Measurements from ENCODE around the gene PCDH10. TPM values are rescaled to one million over a fixed set of nuclear protein-coding genes. Genes with fewer than 3 reads are reported as not detected.

PCDH10 gene
- total RNA-seq, 1 experiment from 2014 or later = not detected

DNA sequence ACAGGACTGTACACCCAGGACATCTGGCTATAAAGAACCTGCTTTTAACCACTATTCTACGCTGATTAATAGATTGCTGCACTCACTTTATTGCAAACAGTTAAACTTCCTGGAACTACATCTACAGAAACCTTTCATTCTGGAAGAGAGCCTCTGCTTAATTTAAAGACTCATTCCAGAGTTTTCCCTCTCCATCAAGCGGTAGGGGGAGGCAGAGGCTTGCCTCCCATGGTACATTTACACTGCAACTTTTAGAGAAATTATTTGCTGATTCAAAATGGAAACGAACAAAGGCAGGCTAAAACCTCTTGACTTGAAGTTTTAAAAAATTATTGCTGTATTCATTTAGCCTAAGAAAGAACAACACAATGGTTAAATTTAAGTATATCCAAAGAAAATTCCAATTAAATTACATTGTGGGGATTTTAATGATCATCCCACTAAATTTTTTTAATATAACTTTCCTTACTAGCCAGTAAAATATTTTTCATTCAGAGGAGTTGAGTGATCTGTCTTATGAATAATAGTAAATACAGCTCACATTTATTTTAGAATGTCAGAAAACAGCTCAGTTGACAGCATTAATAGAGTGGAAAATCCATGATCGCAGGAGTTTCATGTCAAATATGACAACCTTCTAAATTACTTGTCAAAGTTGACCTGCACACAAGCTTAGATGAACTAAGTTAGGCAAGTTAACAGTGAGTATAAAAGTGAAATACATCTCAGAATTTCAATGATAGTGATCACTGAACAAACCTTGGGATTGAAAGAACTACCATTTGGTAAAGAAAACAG lies 46.3 kb upstream of the PCDH10 start:
- ChIA-PET CTCF (no interaction called here), POLR2A (ENCODE audit: unreplicated experiment) (no interaction called here)
- Histone ChIP-seq H3K27me3 (ENCODE audit: insufficient read depth, low read depth) (no peaks in the 10 kb centered on the region), H3K9me3 (ENCODE audit: insufficient read depth, low read depth) (no peaks in the 10 kb centered on the region), H3K4me1 (replicated peaks; ENCODE audit: insufficient read depth) (no peaks in the 10 kb centered on the region), H3K79me2 (ENCODE audit: low read depth) (no peaks in the 10 kb centered on the region), H3K36me3 (ENCODE audit: low read depth) (no peaks in the 10 kb centered on the region), H3K4me2 (no peak overlapping the region), H3K4me3 (no peak overlapping the region), H3K9me2 (ENCODE audit: insufficient read depth) (no peaks in the 10 kb centered on the region), H3F3A (ENCODE audit: insufficient read depth, low read depth) (no peaks in the 10 kb centered on the region), H4K20me1 (ENCODE audit: insufficient read depth) (no peaks in the 10 kb centered on the region), H3K27ac (no peak overlapping the region), H2AFZ (no peak overlapping the region)
- TF ChIP-seq EZH2 (IDR thresholded peaks at IDR 0.05; ENCODE audit: low read depth) = no peak
- TF ChIP-seq, protein P1, sequence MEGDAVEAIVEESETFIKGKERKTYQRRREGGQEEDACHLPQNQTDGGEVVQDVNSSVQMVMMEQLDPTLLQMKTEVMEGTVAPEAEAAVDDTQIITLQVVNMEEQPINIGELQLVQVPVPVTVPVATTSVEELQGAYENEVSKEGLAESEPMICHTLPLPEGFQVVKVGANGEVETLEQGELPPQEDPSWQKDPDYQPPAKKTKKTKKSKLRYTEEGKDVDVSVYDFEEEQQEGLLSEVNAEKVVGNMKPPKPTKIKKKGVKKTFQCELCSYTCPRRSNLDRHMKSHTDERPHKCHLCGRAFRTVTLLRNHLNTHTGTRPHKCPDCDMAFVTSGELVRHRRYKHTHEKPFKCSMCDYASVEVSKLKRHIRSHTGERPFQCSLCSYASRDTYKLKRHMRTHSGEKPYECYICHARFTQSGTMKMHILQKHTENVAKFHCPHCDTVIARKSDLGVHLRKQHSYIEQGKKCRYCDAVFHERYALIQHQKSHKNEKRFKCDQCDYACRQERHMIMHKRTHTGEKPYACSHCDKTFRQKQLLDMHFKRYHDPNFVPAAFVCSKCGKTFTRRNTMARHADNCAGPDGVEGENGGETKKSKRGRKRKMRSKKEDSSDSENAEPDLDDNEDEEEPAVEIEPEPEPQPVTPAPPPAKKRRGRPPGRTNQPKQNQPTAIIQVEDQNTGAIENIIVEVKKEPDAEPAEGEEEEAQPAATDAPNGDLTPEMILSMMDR (conservative IDR thresholded peaks at IDR 0.05) = no peak
- intact Hi-C loops (cut with micrococcal nuclease; ENCODE audit: unreplicated experiment) = no loop called here
- no peak for DNase-seq
- no TSS peak for BruUV-seq (replicated peaks)

DNA sequence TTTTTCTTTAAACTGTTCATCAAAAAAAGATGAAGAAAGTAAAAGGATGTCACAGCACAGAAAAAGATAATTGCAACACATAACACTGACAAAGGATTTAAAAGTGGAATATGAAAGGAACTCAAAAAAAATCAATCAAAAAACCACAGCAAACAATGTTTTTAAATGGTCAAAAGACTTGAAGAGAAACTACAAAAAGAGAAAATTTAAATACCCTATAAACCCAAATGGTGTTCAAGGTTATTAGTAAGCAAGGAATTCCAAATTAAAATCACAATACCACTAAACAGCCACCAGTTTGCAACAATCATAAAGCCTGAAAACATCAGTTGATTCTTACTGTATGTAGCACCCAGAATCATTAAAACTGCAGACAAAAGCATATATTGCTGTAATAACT lies 36.5 kb upstream of the PCDH10 start:
- Histone ChIP-seq H3K4me2 (no peak overlapping the region), H4K20me1 (ENCODE audit: insufficient read depth) (no peaks in the 10 kb centered on the region), H3K27ac (no peak overlapping the region), H3K4me3 (no peak overlapping the region), H2AFZ (no peak overlapping the region), H3K79me2 (ENCODE audit: low read depth) (no peaks in the 10 kb centered on the region), H3K4me1 (replicated peaks; ENCODE audit: insufficient read depth) (no peaks in the 10 kb centered on the region), H3F3A (ENCODE audit: insufficient read depth, low read depth) (no peaks in the 10 kb centered on the region), H3K9me2 (ENCODE audit: insufficient read depth) (no peaks in the 10 kb centered on the region), H3K9me3 (ENCODE audit: insufficient read depth, low read depth) (no peaks in the 10 kb centered on the region), H3K36me3 (ENCODE audit: low read depth) (no peaks in the 10 kb centered on the region), H3K27me3 (ENCODE audit: insufficient read depth, low read depth) (no peaks in the 10 kb centered on the region)
- TF ChIP-seq, protein P1 (conservative IDR thresholded peaks at IDR 0.05) = no peak
- TF ChIP-seq EZH2 (IDR thresholded peaks at IDR 0.05; ENCODE audit: low read depth) = no peak
- ChIA-PET POLR2A (ENCODE audit: unreplicated experiment) (no interaction called here), CTCF (no interaction called here)
- no TSS peak for BruUV-seq (replicated peaks)
- no peak for DNase-seq
- intact Hi-C loops (cut with micrococcal nuclease; ENCODE audit: unreplicated experiment) = no loop called here

DNA sequence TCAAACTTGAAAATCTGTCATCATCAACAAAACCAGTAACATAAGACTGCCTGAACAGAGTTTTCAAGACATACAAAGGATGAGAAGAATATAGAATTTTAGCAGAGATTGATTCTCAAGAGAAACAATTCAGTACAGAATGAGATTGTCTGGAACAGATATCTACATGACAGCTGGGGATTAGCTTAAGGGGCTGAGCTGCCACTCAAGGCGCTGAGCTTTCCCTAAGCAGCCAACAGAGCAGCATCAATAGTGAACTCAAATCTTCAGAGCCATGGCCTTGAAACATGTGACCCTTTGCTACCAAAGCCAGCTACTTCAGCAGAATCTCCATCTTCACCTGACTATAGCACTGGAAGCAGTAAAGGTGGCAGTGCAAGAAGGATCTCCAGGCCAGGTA lies 24.3 kb upstream of the PCDH10 start:
- BruUV-seq (replicated peaks) = no TSS peak
- intact Hi-C loops (cut with micrococcal nuclease; ENCODE audit: unreplicated experiment) = no loop called here
- no peaks in the 10 kb centered on the region for H3K36me3 ChIP-seq (ENCODE audit: low read depth)
- ChIA-PET CTCF (no interaction called here), POLR2A (ENCODE audit: unreplicated experiment) (no interaction called here)
- no peak overlapping the region for H3K4me3 ChIP-seq
- H2AFZ ChIP-seq = no peak overlapping the region
- H3K4me1 ChIP-seq (replicated peaks; ENCODE audit: insufficient read depth) = no peaks in the 10 kb centered on the region
- no peaks in the 10 kb centered on the region for H3F3A ChIP-seq (ENCODE audit: insufficient read depth, low read depth)
- H4K20me1 ChIP-seq (ENCODE audit: insufficient read depth) = no peaks in the 10 kb centered on the region
- H3K9me2 ChIP-seq (ENCODE audit: insufficient read depth) = no peaks in the 10 kb centered on the region
- TF ChIP-seq, protein P1 (conservative IDR thresholded peaks at IDR 0.05) = no peak
- no peak for TF ChIP-seq EZH2 (IDR thresholded peaks at IDR 0.05; ENCODE audit: low read depth)
- DNase-seq = no peak
- no peak overlapping the region for H3K4me2 ChIP-seq
- no peaks in the 10 kb centered on the region for H3K9me3 ChIP-seq (ENCODE audit: insufficient read depth, low read depth)
- H3K27ac ChIP-seq = no peak overlapping the region
- no peaks in the 10 kb centered on the region for H3K79me2 ChIP-seq (ENCODE audit: low read depth)
- H3K27me3 ChIP-seq (ENCODE audit: insufficient read depth, low read depth) = no peaks in the 10 kb centered on the region

Measured in PC-9 (cell line).